Testis (tissue), 3 donors: ENCODE results near the gene RGL4. TPM values are rescaled to one million over a fixed set of nuclear protein-coding genes. Genes with fewer than 3 reads are reported as not detected.

Experiments
- DNase-seq: peaks from one replicate; pipeline ENCODE4 v3.0.0-alpha.2; 2019
- H3K27ac ChIP-seq, 2 donors: fragments of 200-600 bp; sonication (generic); one replicate each; pipeline ENCODE4 v1.5.1; 2019
- H3K27me3 ChIP-seq: fragments of 200-600 bp; sonication (generic); one replicate; pipeline ENCODE4 v1.5.1; 2019
- H3K36me3 ChIP-seq: fragments of 200-600 bp; sonication (generic); one replicate; pipeline ENCODE4 v1.5.1; 2017; ENCODE audit warnings: low read depth; ENCODE audit errors: missing control alignments
- H3K4me1 ChIP-seq: fragments of 200-600 bp; sonication (generic); one replicate; pipeline ENCODE4 v1.5.1; 2019
- H3K4me3 ChIP-seq, 2 donors: fragments of 200-600 bp; sonication (generic); one replicate each; pipeline ENCODE4 v1.5.1; 2017 to 2019
- H3K9me3 ChIP-seq: fragments of 200-600 bp; sonication (generic); one replicate; pipeline ENCODE4 v1.5.1; 2017
- POLR2A ChIP-seq: fragments of 450-650 bp; IDR thresholded peaks from one replicate; pipeline ENCODE4 v1.6.1; 2017; ENCODE audit warnings: antibody characterized with exemption, mild to moderate bottlenecking, moderate library complexity
- WGBS, 2 donors: methylation state at CpG; one replicate each; pipeline ENCODE4 v1.1.5; 2018; 5-methylcytosine and 5-hydroxymethylcytosine counted together
- intact Hi-C: fragments of 100-400 bp; cut with DNase I; formaldehyde crosslinking; loops from one replicate; pipeline ENCODE4 v1.15.1; 2023; ENCODE audit warnings: low total_unique reads
- polyA plus RNA-seq: library from polyadenylated mRNA; stranded (reverse); fragments of 350-450 nt; fragmentation: Illumina TruSeq; extraction: RNeasy Lipid Tissue Mini Kit (QIAGEN cat#74804); gene quantifications from one replicate; pipeline ENCODE4 v1.2.3, GENCODE V29; 2014; ENCODE audit warnings: low read depth, low replicate concordance; ENCODE audit not compliant: insufficient read depth
- total RNA-seq, 2 donors: library from RNA; depleted of rRNA; stranded (reverse); fragments of >200 nt; gene quantifications; one replicate each; pipeline ENCODE4 v1.2.3, GENCODE V29; 2016
- TF ChIP-seq, protein P1 (sequence below), 3 experiments: fragments of 450-650 bp in 2 of 3; fragments of 200-600 bp in 1 of 3; sonication (generic) in 1 of 3; IDR thresholded peaks; one replicate each; pipeline ENCODE4 v1.5.1; 2016 to 2019; ENCODE audit warnings: antibody characterized with exemption in 3 of 3, mild to moderate bottlenecking in 2 of 3, moderate library complexity in 1 of 3

The RGL4 gene
- total and polyA plus RNA-seq, 3 donors from 2014 or later: 5.3 to 10.1 (median 8.1) TPM

- Histone ChIP-seq H3K36me3 (no peaks in the 10 kb centered on the region), H3K4me1 (no peaks in the 10 kb centered on the region), H3K9me3 (no peaks in the 10 kb centered on the region), H3K27me3 (no peaks in the 10 kb centered on the region), H3K27ac (no peak overlapping the region), H3K4me3 (no peak overlapping the region)
- TF ChIP-seq, protein P1, sequence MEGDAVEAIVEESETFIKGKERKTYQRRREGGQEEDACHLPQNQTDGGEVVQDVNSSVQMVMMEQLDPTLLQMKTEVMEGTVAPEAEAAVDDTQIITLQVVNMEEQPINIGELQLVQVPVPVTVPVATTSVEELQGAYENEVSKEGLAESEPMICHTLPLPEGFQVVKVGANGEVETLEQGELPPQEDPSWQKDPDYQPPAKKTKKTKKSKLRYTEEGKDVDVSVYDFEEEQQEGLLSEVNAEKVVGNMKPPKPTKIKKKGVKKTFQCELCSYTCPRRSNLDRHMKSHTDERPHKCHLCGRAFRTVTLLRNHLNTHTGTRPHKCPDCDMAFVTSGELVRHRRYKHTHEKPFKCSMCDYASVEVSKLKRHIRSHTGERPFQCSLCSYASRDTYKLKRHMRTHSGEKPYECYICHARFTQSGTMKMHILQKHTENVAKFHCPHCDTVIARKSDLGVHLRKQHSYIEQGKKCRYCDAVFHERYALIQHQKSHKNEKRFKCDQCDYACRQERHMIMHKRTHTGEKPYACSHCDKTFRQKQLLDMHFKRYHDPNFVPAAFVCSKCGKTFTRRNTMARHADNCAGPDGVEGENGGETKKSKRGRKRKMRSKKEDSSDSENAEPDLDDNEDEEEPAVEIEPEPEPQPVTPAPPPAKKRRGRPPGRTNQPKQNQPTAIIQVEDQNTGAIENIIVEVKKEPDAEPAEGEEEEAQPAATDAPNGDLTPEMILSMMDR (IDR thresholded peaks at IDR 0.05): no peak
- no peak for TF ChIP-seq POLR2A
- 90 to 100% methylated on average over 2 to 6 of the region's 6 CpGs for WGBS, 2 donors
- no peak for DNase-seq
- intact Hi-C loops: no loop called here
Measured at GRCh38 chr22:23677701-23677995, 13.2 kb upstream of the RGL4 start.

- no peak for TF ChIP-seq POLR2A
- TF ChIP-seq, protein P1 (IDR thresholded peaks at IDR 0.05): no peak
- Histone ChIP-seq H3K4me3 (no peak overlapping the region), H3K9me3 (no peaks in the 10 kb centered on the region), H3K4me1 (no peaks in the 10 kb centered on the region), H3K27ac (no peak overlapping the region), H3K36me3 (no peaks in the 10 kb centered on the region), H3K27me3 (no peaks in the 10 kb centered on the region)
- no peak for DNase-seq
- 88 to 93% methylated on average over 6 of the region's 6 CpGs for WGBS, 2 donors
- intact Hi-C loops: no loop called here
Measured at GRCh38 chr22:23678133-23678532, 12.7 kb upstream of the RGL4 start.

- H3K4me3 ChIP-seq: no peak overlapping the region
- intact Hi-C loops: no loop called here
- H3K36me3 ChIP-seq: no peaks in the 10 kb centered on the region
- H3K4me1 ChIP-seq: peaks cover 15% of the 10 kb centered on the region
- no peaks in the 10 kb centered on the region for H3K9me3 ChIP-seq
- no peaks in the 10 kb centered on the region for H3K27me3 ChIP-seq
- no peak overlapping the region for H3K27ac ChIP-seq
- TF ChIP-seq, protein P1 (IDR thresholded peaks at IDR 0.05): no peak
- TF ChIP-seq POLR2A: no peak
- no peak for DNase-seq
- WGBS, 2 donors: 85 to 97% methylated on average over 5 of the region's 5 CpGs
Measured at GRCh38 chr22:23681026-23681809, 9.6 kb upstream of the RGL4 start.

GRCh38 chr22:23682077-23682476 is 8.7 kb upstream of the RGL4 start:
- TF ChIP-seq, protein P1 (IDR thresholded peaks at IDR 0.05): no peak
- TF ChIP-seq POLR2A: no peak
- Histone ChIP-seq H3K4me3 (no peak overlapping the region), H3K4me1 (peaks cover 15% of the 10 kb centered on the region), H3K27me3 (no peaks in the 10 kb centered on the region), H3K27ac (no peak overlapping the region), H3K9me3 (no peaks in the 10 kb centered on the region), H3K36me3 (no peaks in the 10 kb centered on the region)
- 56 to 75% methylated on average over 5 of the region's 5 CpGs for WGBS, 2 donors
- no peak for DNase-seq
- intact Hi-C loops: no loop called here

DNA sequence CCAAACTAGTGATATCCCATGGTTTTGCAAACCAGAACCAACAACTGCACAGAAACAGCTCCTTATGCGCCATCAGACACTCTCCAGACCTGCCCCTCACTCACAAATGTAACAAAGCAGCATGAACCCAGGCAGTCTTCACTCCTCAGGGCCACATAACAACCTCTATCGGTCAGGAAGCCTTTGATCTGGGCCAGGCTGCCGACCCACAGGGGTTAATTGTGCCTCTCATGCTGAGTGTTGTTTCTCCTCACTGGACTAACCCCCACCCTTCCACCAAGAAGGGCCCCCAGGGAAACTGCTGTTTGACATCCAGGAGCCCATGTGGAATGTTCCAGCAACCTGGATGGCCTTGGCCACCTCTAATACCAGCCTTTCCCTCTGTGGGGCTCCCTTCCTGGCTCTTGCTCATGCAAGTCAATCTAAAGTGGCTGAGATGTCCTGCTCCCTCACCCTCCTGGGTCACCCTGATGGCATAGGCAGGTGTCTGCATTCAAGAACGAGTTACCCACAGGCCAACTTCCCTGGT is 7.9 kb upstream of the RGL4 start:
- Histone ChIP-seq H3K36me3 (no peaks in the 10 kb centered on the region), H3K4me3 (no peak overlapping the region), H3K27me3 (no peaks in the 10 kb centered on the region), H3K27ac (no peak overlapping the region), H3K9me3 (no peaks in the 10 kb centered on the region), H3K4me1 (peaks cover 15% of the 10 kb centered on the region)
- peak; percentile 12 for DNase-seq
- intact Hi-C loops: no loop called here
- 91 to 97% methylated on average over 4 of the region's 4 CpGs for WGBS, 2 donors
- TF ChIP-seq POLR2A: no peak
- TF ChIP-seq, protein P1 (IDR thresholded peaks at IDR 0.05): no peak
